NCI-H2107 (cell line): Measurements from ENCODE around the gene SNRPA1.
"Not testable (repeated sequence)": the region's sequence is repeated elsewhere in the genome, so short reads cannot be mapped to it uniquely, and the experiment has no call there.

Experiments used
- DNase-seq: peaks from one replicate; lab custom pipeline; 2025; lab: John Stamatoyannopoulos, UW

Gene SNRPA1

GRCh38 chr15:101295607-101296161 is 636 bp upstream of the SNRPA1 start:
- DNase-seq = no peak

- DNase-seq = no peak
These were observed 1.9 kb downstream of the SNRPA1 start for GRCh38 chr15:101293122-101293521.

- DNase-seq = peak; percentile 14
These were observed 6.0 kb downstream of the SNRPA1 start for GRCh38 chr15:101288905-101289513.

- not testable (repeated sequence) for DNase-seq
These were observed 7.7 kb downstream of the SNRPA1 start for GRCh38 chr15:101287342-101287741.

- DNase-seq = no peak
These were observed 8.5 kb downstream of the SNRPA1 start for GRCh38 chr15:101286471-101287114.

- no peak for DNase-seq
These were observed 11.1 kb downstream of the SNRPA1 start for GRCh38 chr15:101283931-101284330.

GRCh38 chr15:101280007-101280406 is 15.0 kb downstream of the SNRPA1 start:
- DNase-seq = no peak

GRCh38 chr15:101277943-101278564 is 17.0 kb downstream of the SNRPA1 start:
- DNase-seq = no peak

GRCh38 chr15:101277038-101277822 is 17.8 kb downstream of the SNRPA1 start, which contains the start of gene SELENOS:
Gene SELENOS (minus strand): TSS chr15:101277485. CDS start chr15:101277417, 68 bp downstream.
- DNase-seq = peak; percentile 41

GRCh38 chr15:101276501-101277037 is 18.5 kb downstream of the SNRPA1 start:
- DNase-seq = no peak

GRCh38 chr15:101275018-101275417 is 20.0 kb downstream of the SNRPA1 start:
- no peak for DNase-seq

- DNase-seq = no peak
These were observed 21.5 kb downstream of the SNRPA1 start for GRCh38 chr15:101273534-101273933.

- no peak for DNase-seq
These were observed 22.5 kb downstream of the SNRPA1 start for GRCh38 chr15:101272584-101272983.

- DNase-seq = no peak
These were observed 25.4 kb downstream of the SNRPA1 start for GRCh38 chr15:101269479-101270223.

GRCh38 chr15:101267320-101268104 is 27.5 kb downstream of the SNRPA1 start:
- DNase-seq = no peak

- DNase-seq = no peak
These were observed 28.3 kb downstream of the SNRPA1 start for GRCh38 chr15:101266787-101267186.

GRCh38 chr15:101266034-101266433 is 29.0 kb downstream of the SNRPA1 start:
- DNase-seq = no peak

GRCh38 chr15:101264911-101265641 is 30.0 kb downstream of the SNRPA1 start:
- no peak for DNase-seq

GRCh38 chr15:101264011-101264410 is 31.0 kb downstream of the SNRPA1 start:
- no peak for DNase-seq

- no peak for DNase-seq
These were observed 32.5 kb downstream of the SNRPA1 start for GRCh38 chr15:101262551-101262950.
